IPS-18a (cell line): ENCODE data around the gene ATP10B.

ENCODE experiments used
- H3K27ac ChIP-seq: one replicate; pipeline ENCODE4 v1.5.1; 2013; ENCODE audit warnings: low read length
- H3K27me3 ChIP-seq: one replicate; pipeline ENCODE4 v1.6.1; 2013; ENCODE audit warnings: mild to moderate bottlenecking, low read length; ENCODE audit not compliant: control insufficient read depth, insufficient read depth
- H3K36me3 ChIP-seq: one replicate; pipeline ENCODE4 v1.6.1; 2013; ENCODE audit warnings: low read depth, low read length; ENCODE audit not compliant: control insufficient read depth
- H3K4me1 ChIP-seq: one replicate; pipeline ENCODE4 v1.6.1; 2013; ENCODE audit warnings: low read depth, low read length; ENCODE audit not compliant: control insufficient read depth
- H3K4me3 ChIP-seq: one replicate; pipeline ENCODE4 v1.5.1; 2013; ENCODE audit warnings: low read length
- H3K9ac ChIP-seq: one replicate; pipeline ENCODE4 v1.6.1; 2013; ENCODE audit warnings: mild to moderate bottlenecking, low read length, moderate library complexity
- H3K9me3 ChIP-seq: one replicate; pipeline ENCODE4 v1.6.1; 2013; ENCODE audit warnings: low read depth, low read length; ENCODE audit not compliant: control insufficient read depth

The ATP10B gene

DNA sequence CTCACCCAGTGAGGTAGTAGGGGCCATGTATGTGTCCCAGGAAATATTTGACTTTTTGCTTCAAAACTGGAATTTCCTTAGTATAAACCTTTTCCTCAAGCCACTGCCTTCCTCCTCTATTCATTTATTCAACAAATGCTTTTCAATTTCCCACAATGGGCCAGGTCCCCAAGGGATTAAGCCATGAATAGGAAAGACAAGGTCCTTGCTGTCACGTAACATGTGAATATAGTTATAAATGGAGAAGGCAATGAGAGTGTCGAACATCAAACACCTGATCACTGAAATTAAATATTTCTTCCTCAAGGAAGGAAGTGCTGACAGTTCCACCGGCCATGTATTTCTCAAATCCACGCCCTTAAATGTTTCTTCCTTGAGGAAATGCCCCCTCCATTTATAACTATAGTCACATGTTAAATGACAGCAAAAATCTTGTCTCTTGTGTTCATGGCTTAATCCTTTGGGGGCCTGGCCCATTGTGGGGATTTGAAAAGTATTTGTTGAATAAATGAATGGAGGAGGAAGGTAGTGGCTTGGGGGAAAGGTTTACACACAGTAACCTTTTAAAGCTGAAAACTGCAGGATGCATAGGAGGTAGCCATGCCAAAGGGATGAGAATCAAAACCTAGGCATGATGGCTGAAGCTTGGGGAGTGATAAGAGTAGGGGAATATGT lies 284.8 kb downstream of the ATP10B start:
- Histone ChIP-seq H3K9ac (no peak overlapping the region), H3K36me3 (no peaks in the 10 kb centered on the region), H3K9me3 (no peaks in the 10 kb centered on the region), H3K27me3 (no peaks in the 10 kb centered on the region), H3K4me1 (no peaks in the 10 kb centered on the region), H3K27ac (no peak overlapping the region), H3K4me3 (no peak overlapping the region)

DNA sequence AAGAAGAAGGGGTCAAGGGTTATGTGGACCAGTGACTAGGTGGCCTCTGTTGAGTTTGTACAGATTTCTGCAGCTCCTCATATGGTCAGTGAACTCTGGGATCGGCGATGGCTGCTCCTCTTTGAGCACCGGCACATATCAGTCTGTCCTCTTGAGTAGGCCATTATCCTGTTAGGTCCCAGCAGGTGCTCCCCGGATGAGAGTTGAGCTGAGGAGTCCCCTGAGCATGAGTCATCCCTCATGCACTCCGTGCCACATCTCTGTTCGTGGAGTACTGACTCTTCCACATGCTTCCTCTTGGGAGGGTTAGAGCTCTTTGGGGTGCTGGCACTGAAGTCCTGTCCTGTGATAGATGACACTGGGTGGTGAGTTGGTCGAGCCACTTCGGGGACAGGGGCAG lies 286.6 kb downstream of the ATP10B start:
- no peak overlapping the region for H3K4me3 ChIP-seq
- H3K27ac ChIP-seq, result no peak overlapping the region
- H3K9me3 ChIP-seq, result no peaks in the 10 kb centered on the region
- no peaks in the 10 kb centered on the region for H3K4me1 ChIP-seq
- H3K36me3 ChIP-seq, result no peaks in the 10 kb centered on the region
- no peak overlapping the region for H3K9ac ChIP-seq
- no peaks in the 10 kb centered on the region for H3K27me3 ChIP-seq

DNA sequence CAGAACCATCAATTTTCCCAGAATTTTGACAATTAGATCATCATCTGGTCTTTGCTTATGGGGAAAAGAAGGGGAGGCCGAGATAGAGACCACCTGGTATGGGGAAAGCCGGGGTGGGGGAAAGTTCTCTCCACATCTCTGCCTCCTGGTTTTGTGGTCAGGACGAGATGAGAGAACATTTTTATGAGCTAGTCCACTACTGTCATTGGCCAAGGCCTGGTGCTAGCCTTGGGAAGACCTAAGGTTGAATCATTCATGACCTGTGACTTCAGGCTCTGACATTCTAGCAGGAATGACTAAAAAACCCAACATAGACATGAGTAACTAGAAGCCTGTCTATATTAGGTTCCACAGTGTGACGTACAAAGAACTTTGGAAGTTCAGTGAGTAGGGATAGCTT lies 295.2 kb downstream of the ATP10B start:
- Histone ChIP-seq H3K4me1 (no peaks in the 10 kb centered on the region), H3K9ac (no peak overlapping the region), H3K9me3 (no peaks in the 10 kb centered on the region), H3K36me3 (no peaks in the 10 kb centered on the region), H3K4me3 (no peak overlapping the region), H3K27ac (no peak overlapping the region), H3K27me3 (no peaks in the 10 kb centered on the region)

DNA sequence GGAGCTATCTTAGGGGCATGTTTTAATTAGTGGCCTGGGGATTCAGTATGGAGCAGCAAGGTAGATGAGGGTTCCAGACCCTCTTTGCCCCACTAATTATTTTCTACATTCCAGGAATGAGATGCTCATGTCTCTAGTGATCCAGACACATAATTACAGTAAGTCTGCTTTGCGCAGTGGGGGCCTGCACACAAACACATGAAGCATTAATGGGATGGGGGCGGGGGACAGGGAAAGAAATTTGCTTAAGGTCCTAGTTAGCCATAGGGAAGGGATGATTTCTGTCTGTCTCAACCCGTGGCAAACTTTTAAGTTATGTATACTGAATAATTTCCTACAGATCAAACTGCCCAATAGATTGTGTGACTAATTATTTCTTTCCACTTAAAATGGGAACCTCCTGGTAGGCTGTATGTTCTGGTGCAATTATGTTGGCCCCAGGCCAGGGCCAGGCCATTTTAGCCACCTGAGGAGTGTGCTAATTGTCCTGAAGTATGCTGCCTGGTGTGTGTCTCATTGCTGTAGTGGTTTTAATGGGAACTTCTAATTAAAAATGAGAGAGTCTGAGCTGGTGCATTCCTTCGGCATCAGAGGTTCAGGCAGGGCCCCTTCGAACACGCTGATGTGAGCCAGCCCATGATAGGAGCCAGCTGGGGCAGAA lies 295.9 kb downstream of the ATP10B start:
- no peaks in the 10 kb centered on the region for H3K4me1 ChIP-seq
- no peak overlapping the region for H3K27ac ChIP-seq
- no peak overlapping the region for H3K4me3 ChIP-seq
- no peaks in the 10 kb centered on the region for H3K27me3 ChIP-seq
- no peaks in the 10 kb centered on the region for H3K9me3 ChIP-seq
- no peaks in the 10 kb centered on the region for H3K36me3 ChIP-seq
- no peak overlapping the region for H3K9ac ChIP-seq

DNA sequence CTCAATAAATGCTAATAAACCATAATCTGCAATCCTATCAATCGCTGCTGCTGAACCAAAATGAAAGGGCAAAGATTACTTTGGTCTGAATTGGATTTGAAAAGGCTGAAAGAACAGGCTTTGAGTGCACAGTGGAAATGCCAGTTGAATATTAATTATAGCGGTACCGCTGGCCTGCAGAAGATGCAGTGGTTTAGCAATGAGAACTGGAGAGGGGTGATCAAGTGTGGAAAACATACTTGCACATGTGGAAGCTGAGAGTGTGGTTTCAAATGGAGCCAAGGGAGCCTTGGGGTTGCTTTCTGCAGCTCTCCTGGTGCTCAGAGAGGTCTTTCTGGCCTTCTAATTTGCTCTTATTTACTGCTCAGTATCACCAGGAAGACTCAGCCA lies 296.4 kb downstream of the ATP10B start:
- Histone ChIP-seq H3K4me1 (no peaks in the 10 kb centered on the region), H3K27me3 (no peaks in the 10 kb centered on the region), H3K36me3 (no peaks in the 10 kb centered on the region), H3K4me3 (no peak overlapping the region), H3K27ac (no peak overlapping the region), H3K9ac (no peak overlapping the region), H3K9me3 (no peaks in the 10 kb centered on the region)

DNA sequence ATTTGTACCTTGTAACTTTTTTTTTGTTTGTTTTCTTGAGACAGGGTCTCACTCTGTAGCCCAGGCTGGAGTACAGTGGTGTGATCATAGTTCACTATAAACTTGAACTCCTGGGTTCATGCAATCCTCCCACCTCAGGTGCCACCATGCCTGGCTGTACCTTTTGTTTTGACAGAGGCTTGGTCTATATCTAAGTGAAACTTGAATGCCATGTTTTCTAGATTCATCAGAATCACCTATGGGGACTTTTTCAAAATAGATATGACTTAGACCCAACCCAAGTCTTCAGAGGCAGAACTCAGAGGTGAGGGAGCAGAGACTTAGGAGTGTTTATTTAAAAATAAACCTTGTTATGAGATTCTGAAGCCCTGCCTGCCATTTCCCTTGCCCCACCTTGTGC lies 301.9 kb downstream of the ATP10B start:
- Histone ChIP-seq H3K27me3 (no peaks in the 10 kb centered on the region), H3K4me1 (no peaks in the 10 kb centered on the region), H3K9me3 (no peaks in the 10 kb centered on the region), H3K4me3 (no peak overlapping the region), H3K27ac (no peak overlapping the region), H3K36me3 (no peaks in the 10 kb centered on the region), H3K9ac (no peak overlapping the region)

DNA sequence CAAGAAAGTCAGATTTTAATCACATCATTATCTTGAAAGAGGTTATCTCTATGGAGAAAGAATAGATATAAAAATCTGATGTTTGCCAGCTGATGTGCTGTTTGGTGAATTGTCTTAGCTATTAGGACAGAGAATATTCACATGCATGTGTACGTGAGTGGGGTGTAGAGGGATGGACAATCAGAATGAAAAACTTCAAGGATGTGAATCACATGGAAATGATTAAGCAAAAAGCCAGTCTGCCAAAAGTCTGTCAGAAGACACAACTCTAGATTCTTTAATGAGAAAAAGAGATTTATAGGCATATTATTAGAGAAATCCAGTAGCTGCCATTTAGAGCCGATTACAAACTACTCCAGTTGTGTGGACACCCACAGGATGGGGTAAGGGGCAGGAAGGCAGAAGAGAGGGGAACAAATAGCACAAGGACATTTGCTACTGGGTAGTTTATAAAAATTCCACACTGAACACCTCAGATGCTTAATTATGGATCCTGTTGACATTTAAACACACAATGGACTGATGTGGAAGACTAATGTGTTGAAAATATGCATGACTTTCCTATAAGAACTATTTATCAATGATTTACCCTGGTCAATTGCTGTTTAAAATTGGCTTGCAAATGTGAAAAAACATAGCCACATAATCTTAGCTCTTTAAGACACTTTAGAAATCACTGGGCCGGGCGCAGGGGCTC lies 302.9 kb downstream of the ATP10B start:
- Histone ChIP-seq H3K27me3 (no peaks in the 10 kb centered on the region), H3K4me3 (no peak overlapping the region), H3K9ac (no peak overlapping the region), H3K9me3 (no peaks in the 10 kb centered on the region), H3K36me3 (no peaks in the 10 kb centered on the region), H3K27ac (no peak overlapping the region), H3K4me1 (no peaks in the 10 kb centered on the region)

DNA sequence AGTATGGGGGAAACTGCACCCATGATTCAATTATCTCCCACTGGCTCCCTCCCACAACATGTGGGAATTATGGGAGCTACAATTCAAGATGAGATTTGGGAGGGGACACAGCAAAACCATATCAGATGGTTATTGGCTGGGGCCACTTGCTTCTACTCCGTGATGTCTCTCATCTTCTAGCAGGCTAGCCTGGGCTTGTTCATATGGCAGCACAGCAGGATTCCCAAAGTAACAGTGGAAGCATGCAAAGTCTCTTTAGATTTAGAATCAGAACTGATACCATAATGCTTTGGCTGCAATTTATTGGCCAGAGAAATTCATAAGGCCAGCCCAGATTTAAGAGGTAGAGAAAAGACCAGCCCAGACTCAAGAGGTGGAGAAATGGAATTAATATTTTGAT lies 304.1 kb downstream of the ATP10B start:
- H3K9ac ChIP-seq, result no peak overlapping the region
- H3K4me3 ChIP-seq, result no peak overlapping the region
- H3K27ac ChIP-seq, result no peak overlapping the region
- H3K4me1 ChIP-seq, result no peaks in the 10 kb centered on the region
- H3K36me3 ChIP-seq, result no peaks in the 10 kb centered on the region
- H3K9me3 ChIP-seq, result no peaks in the 10 kb centered on the region
- no peaks in the 10 kb centered on the region for H3K27me3 ChIP-seq

DNA sequence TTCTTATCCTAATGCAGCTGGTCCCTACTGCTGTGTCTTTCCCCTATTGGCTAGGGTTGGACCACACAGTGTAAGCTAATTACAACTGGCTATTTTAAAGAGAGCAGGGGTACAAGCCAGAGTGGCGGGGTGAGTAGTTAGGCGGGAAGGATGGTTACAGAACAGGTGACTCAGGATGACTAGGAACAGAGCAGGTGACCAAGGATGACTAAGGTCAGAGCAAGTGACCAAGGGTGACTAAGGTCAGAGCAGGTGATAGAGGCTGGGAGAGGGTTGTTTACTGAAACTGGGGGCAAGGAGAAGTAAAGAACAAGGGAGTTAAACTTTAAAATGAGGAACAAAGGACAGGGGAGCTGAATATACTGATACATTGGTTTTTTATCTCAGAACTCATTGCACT lies 304.9 kb downstream of the ATP10B start:
- H3K27ac ChIP-seq, result no peak overlapping the region
- H3K27me3 ChIP-seq, result no peaks in the 10 kb centered on the region
- H3K36me3 ChIP-seq, result no peaks in the 10 kb centered on the region
- H3K9me3 ChIP-seq, result no peaks in the 10 kb centered on the region
- no peaks in the 10 kb centered on the region for H3K4me1 ChIP-seq
- no peak overlapping the region for H3K9ac ChIP-seq
- no peak overlapping the region for H3K4me3 ChIP-seq

DNA sequence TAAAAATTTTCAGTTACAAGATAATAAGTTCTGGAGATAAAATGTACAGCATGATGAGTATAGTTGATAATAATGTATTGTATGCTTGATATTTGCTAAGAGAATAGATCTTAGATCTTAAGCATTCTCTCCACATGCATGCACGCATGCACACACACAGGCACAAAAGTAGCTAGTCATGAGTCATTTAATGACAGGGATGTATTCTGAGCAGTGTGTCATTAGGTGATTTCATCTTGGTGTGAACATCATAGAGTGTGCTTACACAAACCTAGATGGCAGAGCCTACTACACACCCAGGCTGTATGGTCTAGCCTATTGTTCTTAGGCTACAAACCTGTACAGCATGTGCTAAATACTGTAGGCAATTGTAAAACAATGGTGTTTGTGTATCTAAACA lies 306.2 kb downstream of the ATP10B start:
- no peaks in the 10 kb centered on the region for H3K4me1 ChIP-seq
- H3K27ac ChIP-seq, result no peak overlapping the region
- H3K9me3 ChIP-seq, result no peaks in the 10 kb centered on the region
- no peaks in the 10 kb centered on the region for H3K27me3 ChIP-seq
- no peak overlapping the region for H3K4me3 ChIP-seq
- H3K9ac ChIP-seq, result no peak overlapping the region
- H3K36me3 ChIP-seq, result no peaks in the 10 kb centered on the region

DNA sequence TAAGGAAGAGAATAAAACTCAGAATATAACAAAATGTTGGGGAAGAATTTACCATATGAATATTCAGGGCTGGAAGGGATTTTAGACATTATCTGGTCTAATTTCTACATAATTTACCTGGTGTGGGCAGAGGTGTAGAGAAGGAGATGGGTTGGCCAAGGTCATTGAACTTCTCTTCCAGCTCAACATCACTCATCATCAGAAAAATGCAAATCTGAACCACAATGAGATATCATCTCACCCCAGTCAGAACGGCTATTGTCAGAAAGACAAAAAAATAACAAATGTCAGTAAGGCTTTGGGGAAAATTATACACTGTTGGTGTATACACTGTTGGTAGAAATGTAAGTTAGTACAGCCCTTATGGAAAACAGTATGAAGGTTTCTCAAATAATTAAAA lies 308.6 kb downstream of the ATP10B start:
- Histone ChIP-seq H3K36me3 (no peaks in the 10 kb centered on the region), H3K27ac (no peak overlapping the region), H3K4me1 (no peaks in the 10 kb centered on the region), H3K4me3 (no peak overlapping the region), H3K9ac (no peak overlapping the region), H3K27me3 (no peaks in the 10 kb centered on the region), H3K9me3 (no peaks in the 10 kb centered on the region)

DNA sequence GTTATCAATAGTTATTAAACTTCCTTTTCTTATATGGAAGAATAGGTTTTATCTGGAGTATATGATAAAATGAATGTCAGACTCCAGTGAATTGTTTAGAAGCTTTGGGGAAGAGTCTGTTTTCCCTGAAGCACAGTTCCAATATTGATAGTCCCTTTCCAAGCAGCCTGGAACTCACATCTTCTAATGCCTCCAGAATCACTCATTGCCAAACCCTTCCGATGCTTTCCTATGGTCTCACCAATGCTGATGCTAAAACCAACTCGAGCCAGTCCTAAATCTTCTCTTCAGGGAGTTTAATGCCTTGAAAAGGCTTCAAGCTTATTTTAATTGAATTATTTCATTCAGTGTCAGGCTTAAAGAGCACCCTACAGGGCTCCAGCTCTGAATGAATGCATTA lies 309.2 kb downstream of the ATP10B start:
- Histone ChIP-seq H3K27ac (no peak overlapping the region), H3K36me3 (no peaks in the 10 kb centered on the region), H3K9me3 (no peaks in the 10 kb centered on the region), H3K4me1 (no peaks in the 10 kb centered on the region), H3K9ac (no peak overlapping the region), H3K27me3 (no peaks in the 10 kb centered on the region), H3K4me3 (no peak overlapping the region)
